Rectal smooth muscle tissue (tissue), 1 donor: ENCODE results near the gene GPR3.

Experiments
- H3K27ac ChIP-seq: one replicate; pipeline ENCODE4 v1.7.0; 2013; ENCODE audit warnings: low read depth, low read length, inconsistent platforms
- H3K27me3 ChIP-seq: one replicate; pipeline ENCODE4 v1.7.0; 2013; ENCODE audit warnings: low read length; ENCODE audit not compliant: control insufficient read depth, insufficient read depth
- H3K36me3 ChIP-seq: one replicate; pipeline ENCODE4 v1.7.0; 2013; ENCODE audit warnings: low read length; ENCODE audit not compliant: control insufficient read depth, insufficient read depth
- H3K4me1 ChIP-seq: one replicate; pipeline ENCODE4 v1.7.0; 2013; ENCODE audit warnings: low read length; ENCODE audit not compliant: control insufficient read depth, insufficient read depth
- H3K4me3 ChIP-seq: one replicate; pipeline ENCODE4 v1.7.0; 2013; ENCODE audit warnings: low read length
- H3K9ac ChIP-seq: one replicate; pipeline ENCODE4 v1.7.0; 2013; ENCODE audit warnings: low read length

GPR3 gene

GRCh38 chr1:27353166-27353565 lies 39.3 kb upstream of the GPR3 start:
- peaks cover 7% of the 10 kb centered on the region for H3K4me1 ChIP-seq
- no peak overlapping the region for H3K9ac ChIP-seq
- no peak overlapping the region for H3K4me3 ChIP-seq
- H3K27ac ChIP-seq, result no peak overlapping the region
- H3K36me3 ChIP-seq, result peaks cover 6% of the 10 kb centered on the region
- H3K27me3 ChIP-seq, result no peaks in the 10 kb centered on the region

GRCh38 chr1:27353629-27354028 lies 38.8 kb upstream of the GPR3 start:
- H3K9ac ChIP-seq, result no peak overlapping the region
- H3K4me3 ChIP-seq, result no peak overlapping the region
- H3K27ac ChIP-seq, result no peak overlapping the region
- no peaks in the 10 kb centered on the region for H3K27me3 ChIP-seq
- peaks cover 7% of the 10 kb centered on the region for H3K4me1 ChIP-seq
- H3K36me3 ChIP-seq, result peaks cover 6% of the 10 kb centered on the region

- Histone ChIP-seq H3K27ac (no peak overlapping the region), H3K36me3 (peaks cover 6% of the 10 kb centered on the region), H3K9ac (no peak overlapping the region), H3K4me1 (peaks cover under 1% of the 10 kb centered on the region), H3K27me3 (no peaks in the 10 kb centered on the region), H3K4me3 (no peak overlapping the region)
Measured at GRCh38 chr1:27355683-27356082, 36.7 kb upstream of the GPR3 start.

- no peaks in the 10 kb centered on the region for H3K4me1 ChIP-seq
- H3K9ac ChIP-seq, result no peak overlapping the region
- no peaks in the 10 kb centered on the region for H3K27me3 ChIP-seq
- H3K36me3 ChIP-seq, result peaks cover 6% of the 10 kb centered on the region
- no peak overlapping the region for H3K4me3 ChIP-seq
- no peak overlapping the region for H3K27ac ChIP-seq
Measured at GRCh38 chr1:27356277-27356618, 36.2 kb upstream of the GPR3 start.

- no peaks in the 10 kb centered on the region for H3K4me1 ChIP-seq
- H3K36me3 ChIP-seq, result peaks cover 6% of the 10 kb centered on the region
- H3K27me3 ChIP-seq, result no peaks in the 10 kb centered on the region
- H3K27ac ChIP-seq, result no peak overlapping the region
- H3K9ac ChIP-seq, result no peak overlapping the region
- peak overlapping the region; percentile 55 for H3K4me3 ChIP-seq
Measured at GRCh38 chr1:27356619-27357280, 35.7 kb upstream of the GPR3 start.

- Histone ChIP-seq H3K27me3 (no peaks in the 10 kb centered on the region), H3K27ac (no peak overlapping the region), H3K9ac (peak overlapping the region; percentile 24), H3K36me3 (peaks cover 6% of the 10 kb centered on the region), H3K4me1 (no peaks in the 10 kb centered on the region), H3K4me3 (peak overlapping the region; percentile 55)
Measured at GRCh38 chr1:27357281-27358037, 35.0 kb upstream of the GPR3 start.

GRCh38 chr1:27358038-27358927 lies 34.1 kb upstream of the GPR3 start:
- no peak overlapping the region for H3K27ac ChIP-seq
- H3K4me1 ChIP-seq, result no peaks in the 10 kb centered on the region
- no peak overlapping the region for H3K9ac ChIP-seq
- H3K4me3 ChIP-seq, result peak overlapping the region; percentile 55
- H3K36me3 ChIP-seq, result peaks cover 7% of the 10 kb centered on the region
- no peaks in the 10 kb centered on the region for H3K27me3 ChIP-seq

GRCh38 chr1:27358928-27359313 lies 33.5 kb upstream of the GPR3 start:
- no peaks in the 10 kb centered on the region for H3K4me1 ChIP-seq
- no peak overlapping the region for H3K27ac ChIP-seq
- no peaks in the 10 kb centered on the region for H3K27me3 ChIP-seq
- H3K36me3 ChIP-seq, result peaks cover 9% of the 10 kb centered on the region
- no peak overlapping the region for H3K4me3 ChIP-seq
- no peak overlapping the region for H3K9ac ChIP-seq

- H3K27ac ChIP-seq, result no peak overlapping the region
- H3K4me1 ChIP-seq, result peaks cover 2% of the 10 kb centered on the region
- H3K4me3 ChIP-seq, result peak overlapping the region; percentile 36
- no peak overlapping the region for H3K9ac ChIP-seq
- no peaks in the 10 kb centered on the region for H3K27me3 ChIP-seq
- peaks cover 9% of the 10 kb centered on the region for H3K36me3 ChIP-seq
Measured at GRCh38 chr1:27359822-27360158, 32.6 kb upstream of the GPR3 start.

- H3K9ac ChIP-seq, result no peak overlapping the region
- H3K36me3 ChIP-seq, result peaks cover 9% of the 10 kb centered on the region
- H3K27ac ChIP-seq, result no peak overlapping the region
- H3K27me3 ChIP-seq, result no peaks in the 10 kb centered on the region
- peaks cover 7% of the 10 kb centered on the region for H3K4me1 ChIP-seq
- peak overlapping the region; percentile 45 for H3K4me3 ChIP-seq
Measured at GRCh38 chr1:27360159-27361043, 32.0 kb upstream of the GPR3 start.

GRCh38 chr1:27361044-27361402 lies 31.4 kb upstream of the GPR3 start:
- Histone ChIP-seq H3K27ac (no peak overlapping the region), H3K27me3 (no peaks in the 10 kb centered on the region), H3K9ac (no peak overlapping the region), H3K4me3 (no peak overlapping the region), H3K4me1 (peaks cover 7% of the 10 kb centered on the region), H3K36me3 (peaks cover 5% of the 10 kb centered on the region)

GRCh38 chr1:27361553-27361952 lies 30.9 kb upstream of the GPR3 start:
- Histone ChIP-seq H3K4me3 (no peak overlapping the region), H3K36me3 (peaks cover 5% of the 10 kb centered on the region), H3K4me1 (peaks cover 7% of the 10 kb centered on the region), H3K9ac (no peak overlapping the region), H3K27me3 (no peaks in the 10 kb centered on the region), H3K27ac (no peak overlapping the region)
